IMR-90 (cell line): ENCODE data around the gene PLXNB3. TPM values are rescaled to one million over a fixed set of nuclear protein-coding genes. Genes with fewer than 3 reads are reported as not detected.
A peak's percentile ranks its signal among the peaks of the same experiment; 100 is the strongest.

Source experiments
- ATAC-seq: fragments of 200-7000 bp; cut with Tn5 transposase; 2 replicates; pipeline ENCODE4 v1.9.1; 2020; ENCODE audit warnings: low read depth, mild to moderate bottlenecking, moderate library complexity
- BruUV-seq: library from RNA; stranded (reverse); fragments of 400-500 nt; replicated peaks from 2 replicates; lab custom pipeline; 2021; lab: Mats Ljungman, UMichigan
- CTCF ChIA-PET: fragments of 300-600 bp; formaldehyde crosslinking; extraction: SDS; loops from one replicate; lab custom pipeline; 2021; ENCODE audit warnings: antibody characterized with exemption; lab: Yijun Ruan, JAX
- POLR2A ChIA-PET: fragments of 300-600 bp; sonication (Branson Sonifier 250); formaldehyde crosslinking; loops from one replicate; lab custom pipeline; 2022; ENCODE audit warnings: antibody characterized with exemption; ENCODE audit not compliant: unreplicated experiment; lab: Charles Lee
- DNase-seq: peaks from one replicate; pipeline ENCODE4 v3.0.0; 2013
- H2AFZ ChIP-seq: replicated peaks from 2 replicates; pipeline ENCODE3; 2013; ENCODE audit warnings: low read length, mild to moderate bottlenecking; ENCODE audit not compliant: poor library complexity
- H2AK5ac ChIP-seq: 2 replicates; pipeline ENCODE4 v1.6.1; 2013; ENCODE audit warnings: low read depth, low read length, inconsistent platforms
- H2AK9ac ChIP-seq: replicated peaks from 2 replicates; pipeline ENCODE3; 2013; ENCODE audit warnings: mild to moderate bottlenecking, low read depth, low read length, moderate library complexity; ENCODE audit not compliant: poor library complexity
- H2BK120ac ChIP-seq: 2 replicates; pipeline ENCODE4 v1.6.1; 2013; ENCODE audit warnings: low read depth, low read length, inconsistent platforms
- H2BK15ac ChIP-seq: 3 replicates; pipeline ENCODE4 v1.6.1; 2013; ENCODE audit warnings: low read depth, low read length, inconsistent platforms
- H2BK20ac ChIP-seq: 2 replicates; pipeline ENCODE4 v1.6.1; 2013; ENCODE audit warnings: low read depth, mild to moderate bottlenecking, inconsistent platforms, low read length, moderate library complexity
- H2BK5ac ChIP-seq: 2 replicates; pipeline ENCODE4 v1.6.1; 2013; ENCODE audit warnings: mild to moderate bottlenecking, low read depth, low read length, inconsistent platforms; ENCODE audit not compliant: poor library complexity, severe bottlenecking
- H3K14ac ChIP-seq: replicated peaks from 2 replicates; pipeline ENCODE4 v1.6.1; 2013; ENCODE audit warnings: low read depth, low read length, inconsistent platforms
- H3K18ac ChIP-seq: 2 replicates; pipeline ENCODE4 v1.6.1; 2013; ENCODE audit warnings: low read depth, low read length, control low read depth
- H3K23ac ChIP-seq: 2 replicates; pipeline ENCODE4 v1.6.1; 2013; ENCODE audit warnings: low read depth, low read length, inconsistent platforms
- H3K27ac ChIP-seq: 2 replicates; pipeline ENCODE4 v1.5.1; 2013; ENCODE audit warnings: mild to moderate bottlenecking, control low read depth, low read length; ENCODE audit not compliant: insufficient read depth
- H3K27me3 ChIP-seq: 2 replicates; pipeline ENCODE4 v1.6.1; 2013; ENCODE audit warnings: low read length; ENCODE audit not compliant: control insufficient read depth, insufficient read depth
- H3K36me3 ChIP-seq: 2 replicates; pipeline ENCODE4 v1.6.1; 2013; ENCODE audit warnings: low read length, mixed read lengths; ENCODE audit not compliant: control insufficient read depth, insufficient read depth
- H3K4ac ChIP-seq: 2 replicates; pipeline ENCODE4 v1.6.1; 2013; ENCODE audit warnings: low read depth, low read length, inconsistent platforms
- H3K4me1 ChIP-seq: 2 replicates; pipeline ENCODE4 v1.6.1; 2013; ENCODE audit warnings: low read length, mixed read lengths; ENCODE audit not compliant: control insufficient read depth, insufficient read depth
- H3K4me2 ChIP-seq: 2 replicates; pipeline ENCODE4 v1.6.1; 2013; ENCODE audit warnings: low read depth, mild to moderate bottlenecking, control low read depth, low read length, moderate library complexity
- H3K4me3 ChIP-seq: 2 replicates; pipeline ENCODE4 v1.5.1; 2013; ENCODE audit warnings: low read depth, mild to moderate bottlenecking, control low read depth, low read length, moderate library complexity; ENCODE audit not compliant: insufficient read depth
- H3K56ac ChIP-seq: 2 replicates; pipeline ENCODE4 v1.6.1; 2013; ENCODE audit warnings: low read length, inconsistent platforms; ENCODE audit not compliant: insufficient read depth; ENCODE audit errors: extremely low read depth
- H3K79me1 ChIP-seq, 2 experiments: 2 replicates each; pipeline ENCODE4 v1.6.1; 2013; ENCODE audit warnings: low read length in 2 of 2, inconsistent platforms in 1 of 2, low read depth in 1 of 2
- H3K9ac ChIP-seq: 2 replicates; pipeline ENCODE4 v1.6.1; 2013; ENCODE audit warnings: low read depth, low read length, control low read depth
- H3K9me1 ChIP-seq: 2 replicates; pipeline ENCODE4 v1.6.1; 2013; ENCODE audit warnings: low read length, inconsistent platforms; ENCODE audit not compliant: insufficient read depth
- H3K9me3 ChIP-seq: 2 replicates; pipeline ENCODE4 v1.6.1; 2013; ENCODE audit warnings: low read length; ENCODE audit not compliant: control insufficient read depth, insufficient read depth
- H4K20me1 ChIP-seq: 2 replicates; pipeline ENCODE4 v1.6.1; 2013; ENCODE audit warnings: low read length, inconsistent platforms; ENCODE audit not compliant: insufficient read depth
- H4K5ac ChIP-seq: 2 replicates; pipeline ENCODE4 v1.6.1; 2013; ENCODE audit warnings: mild to moderate bottlenecking, low read depth, low read length, control low read depth
- H4K8ac ChIP-seq, 2 experiments: 2 replicates each; pipeline ENCODE4 v1.6.1; 2013; ENCODE audit warnings: low read depth in 2 of 2, low read length in 2 of 2, control low read depth in 1 of 2, inconsistent platforms in 1 of 2
- H4K91ac ChIP-seq: 2 replicates; pipeline ENCODE4 v1.6.1; 2013; ENCODE audit warnings: low read depth, low read length, inconsistent platforms; ENCODE audit not compliant: insufficient read depth
- FOS ChIP-seq: fragments of 150-350 bp; IDR thresholded peaks from 2 replicates; pipeline ENCODE4 v1.6.1; 2016; ENCODE audit warnings: low read depth, low read length
- MAZ ChIP-seq: IDR thresholded peaks from 2 replicates; pipeline ENCODE4 v1.6.1; 2012; ENCODE audit warnings: low read depth, mild to moderate bottlenecking, low read length, improper control_type of control experiment, moderate library complexity, borderline replicate concordance
- SMC3 ChIP-seq: fragments of 150-350 bp; IDR thresholded peaks from 2 replicates; pipeline ENCODE4 v1.6.1; 2016; ENCODE audit warnings: low read depth, mild to moderate bottlenecking, antibody characterized with exemption, low read length, moderate library complexity
- USF2 ChIP-seq: fragments of 150-350 bp; IDR thresholded peaks from 2 replicates; pipeline ENCODE4 v1.6.1; 2017; ENCODE audit warnings: mild to moderate bottlenecking, antibody characterized with exemption, low read length, low read depth
- WGBS, 2 experiments: methylation state at CpG; one replicate each; pipeline versions ENCODE4 v1.1.5 to v1.1.7; 2013; ENCODE audit warnings: missing lambda C conversion rate in 2 of 2; ENCODE audit not compliant: insufficient read length in 1 of 2; ENCODE audit errors: extremely low coverage in 2 of 2; 5-methylcytosine and 5-hydroxymethylcytosine counted together
- dilution Hi-C: fragments of 300-500 bp; cut with HindIII; formaldehyde crosslinking; loops from one replicate; pipeline ENCODE4 v1.14.3; 2018; ENCODE audit warnings: low sequenced_read_pairs; ENCODE audit not compliant: unreplicated experiment
- in situ Hi-C: fragments of 300-500 bp; cut with MboI; formaldehyde crosslinking; loops from 3 replicates; pipeline ENCODE4 v1.14.3; 2019; ENCODE audit warnings: low sequenced_read_pairs, inconsistent platforms, mixed read lengths
- intact Hi-C: fragments of 100-400 bp; cut with micrococcal nuclease; formaldehyde crosslinking; loops from 2 replicates; pipeline ENCODE4 v1.10.0; 2022
- polyA plus RNA-seq, 3 experiments: library from polyadenylated mRNA; depleted of rRNA; stranded (reverse); fragments of >200 nt; gene quantifications; 2 replicates each; pipeline ENCODE4 v1.2.3, GENCODE V29; 2012; ENCODE audit warnings: low replicate concordance in 1 of 3
- total RNA-seq: library from RNA; depleted of rRNA; stranded (reverse); fragments of >200 nt; gene quantifications from 2 replicates; pipeline ENCODE4 v1.2.3, GENCODE V29; 2012
- TF ChIP-seq, protein P1 (sequence below): fragments of 150-350 bp; IDR thresholded peaks from 2 replicates; pipeline ENCODE4 v1.6.1; 2016; ENCODE audit warnings: low read depth, mild to moderate bottlenecking, low read length, moderate library complexity, borderline replicate concordance

PLXNB3 gene
- total and polyA plus RNA-seq, 2 of the 4 experiments (the other 2 are of a cell fraction), result 0.36 to 22.3 TPM

DNA sequence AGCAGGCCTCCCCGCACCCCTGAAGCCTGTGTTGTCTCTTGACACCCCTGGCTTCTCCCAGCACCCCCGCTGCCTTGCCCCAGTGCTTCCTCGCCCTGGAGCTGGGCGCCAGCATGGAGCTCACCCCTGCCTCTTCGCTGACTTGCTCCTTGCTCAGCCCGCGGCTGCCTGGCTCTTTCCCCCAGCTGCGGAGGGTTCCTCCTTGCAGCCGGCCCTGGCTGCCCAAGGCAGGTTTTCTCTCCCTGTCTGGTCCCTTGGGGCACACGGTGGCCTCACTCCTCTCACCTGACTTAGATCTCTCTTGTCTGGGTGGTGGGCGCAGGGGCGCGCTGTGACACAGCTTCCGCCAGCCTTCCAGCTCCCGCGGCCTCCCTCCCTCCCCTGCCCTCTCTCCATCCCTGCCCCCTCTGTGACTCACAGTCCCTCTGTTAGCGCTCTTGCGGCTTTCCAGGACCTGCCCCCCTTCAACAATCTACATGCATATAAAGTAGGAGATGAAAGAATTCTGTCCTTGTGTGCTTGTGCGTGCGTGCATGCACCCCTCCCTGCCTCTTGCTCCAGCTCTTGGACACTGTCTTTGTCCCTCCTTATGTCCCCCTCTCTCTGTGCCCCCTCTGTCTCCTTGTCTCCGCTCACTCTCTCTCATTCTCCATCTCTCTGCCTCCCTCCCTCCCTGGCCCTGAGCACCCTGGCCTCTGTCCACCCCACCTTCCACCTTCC lies 2.2 kb downstream of the PLXNB3 start:
- peak overlapping the region; percentile 1; the same call in 1 of the 3 replicates for H2BK15ac ChIP-seq
- H4K20me1 ChIP-seq, result no peaks in the 10 kb centered on the region; the same call in 1 of the 2 replicates
- no peaks in the 10 kb centered on the region; the same call in 1 of the 2 replicates for H3K36me3 ChIP-seq
- CTCF ChIA-PET, result no interaction called here
- BruUV-seq, result no TSS peak
- H3K4ac ChIP-seq, result peak overlapping the region; percentile 94
- peak overlapping the region; percentile 92 for H3K18ac ChIP-seq
- H3K14ac ChIP-seq, result peak overlapping the region; percentile 84
- peak overlapping the region; percentile 91; the same call in 1 of the 2 replicates for H4K91ac ChIP-seq
- peak overlapping the region; percentile 94 for H3K27ac ChIP-seq
- ATAC-seq (peak; percentile 85), DNase-seq (peak; percentile 71)
- POLR2A ChIA-PET, result no interaction called here
- H3K9me3 ChIP-seq, result no peaks in the 10 kb centered on the region; the same call in 1 of the 2 replicates
- dilution Hi-C loops (no loop called here), intact Hi-C loops (loop anchor here (1.0 kb wide), 1 partner anchor 29 kb away; no protein-coding TSS in a partner anchor), in situ Hi-C loops (loop anchor here (10.0 kb wide), 1 partner anchor 199 kb away; no protein-coding TSS in a partner anchor)
- H2AK5ac ChIP-seq, result peak overlapping the region; percentile 83
- H2BK120ac ChIP-seq, result peak overlapping the region; percentile 85
- H3K4me1 ChIP-seq, result peaks cover 17% of the 10 kb centered on the region
- peak overlapping the region; percentile 89 for H2AFZ ChIP-seq
- TF ChIP-seq USF2 (no peak), MAZ (peak; percentile 93), FOS (peak; percentile 29; the same call in 1 of the 2 replicates), SMC3 (no peak)
- TF ChIP-seq, protein P1, sequence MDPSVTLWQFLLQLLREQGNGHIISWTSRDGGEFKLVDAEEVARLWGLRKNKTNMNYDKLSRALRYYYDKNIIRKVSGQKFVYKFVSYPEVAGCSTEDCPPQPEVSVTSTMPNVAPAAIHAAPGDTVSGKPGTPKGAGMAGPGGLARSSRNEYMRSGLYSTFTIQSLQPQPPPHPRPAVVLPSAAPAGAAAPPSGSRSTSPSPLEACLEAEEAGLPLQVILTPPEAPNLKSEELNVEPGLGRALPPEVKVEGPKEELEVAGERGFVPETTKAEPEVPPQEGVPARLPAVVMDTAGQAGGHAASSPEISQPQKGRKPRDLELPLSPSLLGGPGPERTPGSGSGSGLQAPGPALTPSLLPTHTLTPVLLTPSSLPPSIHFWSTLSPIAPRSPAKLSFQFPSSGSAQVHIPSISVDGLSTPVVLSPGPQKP, result no peak
- H3K23ac ChIP-seq, result peak overlapping the region; percentile 72
- peak overlapping the region; percentile 96 for H2AK9ac ChIP-seq
- WGBS, 2 experiments, result 33% methylated on average over 9 of the region's 21 CpGs; no CpG with 5 or more reads in 1 of the 2 experiments
- peak overlapping the region; percentile 95 for H2BK5ac ChIP-seq
- H4K8ac ChIP-seq, result peak overlapping the region; percentile 35 to 90; a peak in 2 of 4 replicates
- H3K4me2 ChIP-seq, result peak overlapping the region; percentile 93
- H3K79me1 ChIP-seq, result peaks cover 0 to 17% of the 10 kb centered on the region in 2 experiments; a peak in 2 of 4 replicates
- H3K4me3 ChIP-seq, result peak overlapping the region; percentile 56
- H3K56ac ChIP-seq, result 0 out of 2 replicates have a peak overlapping the region, but pooled peaks have one; percentile 32
- no peak overlapping the region; the same call in 1 of the 2 replicates for H2BK20ac ChIP-seq
- peak overlapping the region; percentile 94 for H4K5ac ChIP-seq
- H3K27me3 ChIP-seq, result no peaks in the 10 kb centered on the region
- no peaks in the 10 kb centered on the region for H3K9me1 ChIP-seq
- peak overlapping the region; percentile 72 for H3K9ac ChIP-seq
